Naive thymus-derived CD4-positive, alpha-beta T cell (primary cell): ENCODE measurements around the gene PTPRN2. TPM values are rescaled to one million over a fixed set of nuclear protein-coding genes. Genes with fewer than 3 reads are reported as not detected.
A peak's percentile ranks its signal among the peaks of the same experiment; 100 is the strongest.

Experiments
- ATAC-seq: fragments of 150-1000 bp; cut with Tn5 transposase; 2 replicates; pipeline ENCODE4 v1.10.0; 2021; ENCODE audit warnings: mild to moderate bottlenecking, moderate library complexity
- CTCF ChIA-PET: fragments of 350-600 bp; sonication (Branson Sonifier 250); formaldehyde crosslinking; loops from one replicate; lab custom pipeline; 2021; ENCODE audit warnings: antibody characterized with exemption; lab: Charles Lee
- POLR2A ChIA-PET: fragments of 350-600 bp; sonication (Branson Sonifier 250); formaldehyde crosslinking; loops from one replicate; lab custom pipeline; 2021; ENCODE audit warnings: antibody characterized with exemption, inconsistent platforms; lab: Charles Lee
- DNase-seq, 9 donors: peaks; one replicate each; pipeline versions ENCODE4 v3.0.0 to v3.0.0-alpha.2; 2020 to 2022; ENCODE audit warnings: mixed read lengths in 1 of 9
- H3K27ac ChIP-seq: one replicate; pipeline ENCODE4 v1.7.0; 2013; ENCODE audit warnings: mild to moderate bottlenecking, low read depth, low read length, moderate library complexity
- H3K27me3 ChIP-seq, 2 donors: one replicate each; pipeline ENCODE4 v1.7.0; 2013; ENCODE audit warnings: low read length in 2 of 2, mild to moderate bottlenecking in 2 of 2, moderate library complexity in 2 of 2; ENCODE audit not compliant: control insufficient read depth in 2 of 2, insufficient read depth in 2 of 2
- H3K36me3 ChIP-seq, 3 experiments: 1 replicate in 2 of 3; 2 replicates in 1 of 3; pipeline ENCODE4 v1.7.0; 2013; ENCODE audit warnings: low read length in 3 of 3, mild to moderate bottlenecking in 3 of 3, moderate library complexity in 1 of 3; ENCODE audit not compliant: insufficient read depth in 3 of 3, control insufficient read depth in 2 of 3
- H3K4me1 ChIP-seq, 2 donors: one replicate each; pipeline ENCODE4 v1.7.0; 2013; ENCODE audit warnings: low read length in 2 of 2, mild to moderate bottlenecking in 2 of 2, moderate library complexity in 1 of 2; ENCODE audit not compliant: control insufficient read depth in 2 of 2, insufficient read depth in 2 of 2
- H3K4me3 ChIP-seq: 2 replicates; pipeline ENCODE4 v1.7.0; 2013; ENCODE audit warnings: mild to moderate bottlenecking, low read length
- H3K9me3 ChIP-seq, 3 experiments: 1 replicate in 2 of 3; 2 replicates in 1 of 3; pipeline ENCODE4 v1.7.0; 2013; ENCODE audit warnings: low read length in 3 of 3; ENCODE audit not compliant: control insufficient read depth in 2 of 3
- H3K27ac Mint-ChIP-seq, 9 donors: one replicate each; pipeline ENCODE4 v1.8.0; 2020 to 2022; ENCODE audit warnings: mixed read lengths in 9 of 9, mild to moderate bottlenecking in 8 of 9, moderate library complexity in 5 of 9, inconsistent platforms in 2 of 9
- H3K27me3 Mint-ChIP-seq, 5 donors: one replicate each; pipeline ENCODE4 v1.8.0; 2021 to 2022; ENCODE audit warnings: mixed read lengths in 5 of 5, mild to moderate bottlenecking in 1 of 5
- H3K36me3 Mint-ChIP-seq, 5 donors: one replicate each; pipeline ENCODE4 v1.8.0; 2020 to 2022; ENCODE audit warnings: mixed read lengths in 5 of 5, mild to moderate bottlenecking in 3 of 5, inconsistent platforms in 1 of 5
- H3K4me1 Mint-ChIP-seq, 7 donors: one replicate each; pipeline ENCODE4 v1.8.0; 2020 to 2022; ENCODE audit warnings: mixed read lengths in 7 of 7, mild to moderate bottlenecking in 3 of 7, inconsistent platforms in 1 of 7
- H3K4me3 Mint-ChIP-seq, 10 donors: one replicate each; pipeline ENCODE4 v1.8.0; 2020 to 2022; ENCODE audit warnings: mild to moderate bottlenecking in 10 of 10, mixed read lengths in 10 of 10, moderate library complexity in 6 of 10, inconsistent platforms in 2 of 10
- H3K9me3 Mint-ChIP-seq, 11 donors: one replicate each; pipeline ENCODE4 v1.8.0; 2020 to 2022; ENCODE audit warnings: mixed read lengths in 11 of 11, mild to moderate bottlenecking in 4 of 11, inconsistent platforms in 1 of 11, moderate library complexity in 1 of 11
- intact Hi-C, 2 donors: fragments of 100-400 bp; cut with micrococcal nuclease; formaldehyde crosslinking; loops; one replicate each; pipeline ENCODE4 v1.15.1; 2023
- polyA plus RNA-seq, 2 donors: library from polyadenylated mRNA; unstranded; fragments of 300-500 nt; fragmentation: Illumina TruSeq; gene quantifications; one replicate each; pipeline ENCODE4 v1.2.3, GENCODE V29; 2021
- total RNA-seq, 6 experiments: library from RNA in 5 of 6; stranded (reverse) in 5 of 6; gene quantifications; 1 replicate in 5 of 6; 2 replicates in 1 of 6; pipeline ENCODE4 v1.2.3 and lab custom pipeline; 2021 to 2026

The PTPRN2 gene
- total and polyA plus RNA-seq, 7 experiments from 2014 or later = 0.58 to 2.3 (median 1.4) TPM

GRCh38 chr7:157870644-157871290 is 716.9 kb downstream of the PTPRN2 start:
- H3K27me3 Mint-ChIP-seq = peaks cover 0 to 3% (median 0%) of the 10 kb centered on the region in 5 donors
- H3K36me3 Mint-ChIP-seq = peaks cover 0 to 7% (median 0%) of the 10 kb centered on the region in 5 donors
- no peaks in the 10 kb centered on the region for H3K36me3 ChIP-seq
- POLR2A ChIA-PET = interaction anchor here (0.6 to 3.9 kb wide), 9 partner anchors 15 to 733 kb away, joined by 3 to 25 read pairs (median 3); no protein-coding TSS in a partner anchor
- no peak for DNase-seq
- H3K4me1 Mint-ChIP-seq = peaks cover 14 to 53% (median 44%) of the 10 kb centered on the region in 7 donors
- H3K27ac Mint-ChIP-seq = peak overlapping the region in 3 of 9 donors; percentile 19 to 77 (median 38)
- CTCF ChIA-PET = interaction anchor here (0.7 to 0.9 kb wide), 2 partner anchors 63 to 323 kb away, joined by 3 to 8 read pairs; no protein-coding TSS in a partner anchor
- H3K9me3 ChIP-seq = no peaks in the 10 kb centered on the region
- ATAC-seq = no peak
- intact Hi-C loops = loop anchor here in 1 of 2 donors (1.0 to 10.0 kb wide), 2 partner anchors 43 to 1104 kb away; no protein-coding TSS in a partner anchor
- H3K27me3 ChIP-seq = no peaks in the 10 kb centered on the region
- peaks cover 0 to 34% of the 10 kb centered on the region in 2 donors for H3K4me1 ChIP-seq
- H3K4me3 Mint-ChIP-seq = peak overlapping the region in 2 of 10 donors; percentile 21 to 63
- H3K9me3 Mint-ChIP-seq = peaks cover 0 to 8% (median 1%) of the 10 kb centered on the region in 11 donors
- no peak overlapping the region for H3K4me3 ChIP-seq
- no peak overlapping the region for H3K27ac ChIP-seq

DNA sequence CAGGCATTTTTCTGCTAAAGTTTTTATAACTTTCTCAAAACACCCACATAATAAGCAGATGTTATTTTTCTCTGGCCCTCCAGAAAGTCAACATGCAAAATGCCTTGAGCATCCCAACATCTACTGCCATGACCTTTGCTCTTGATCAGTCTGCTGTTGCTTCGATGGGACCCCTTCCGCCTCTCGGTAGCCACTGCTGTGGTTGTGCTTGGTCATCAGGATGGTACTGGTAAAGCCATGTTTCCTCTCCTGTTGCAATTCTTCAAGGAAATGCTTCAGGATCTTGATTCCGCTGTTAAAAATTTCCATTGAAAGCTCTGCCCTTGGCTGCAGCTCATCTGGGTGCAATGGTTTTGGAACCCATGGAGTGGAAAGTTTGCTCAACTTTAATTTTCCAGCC is 717.8 kb downstream of the PTPRN2 start:
- Histone ChIP-seq H3K4me1 (peaks cover 0 to 33% of the 10 kb centered on the region in 2 donors), H3K36me3 (no peaks in the 10 kb centered on the region), H3K4me3 (no peak overlapping the region), H3K27ac (no peak overlapping the region), H3K27me3 (no peaks in the 10 kb centered on the region), H3K9me3 (no peaks in the 10 kb centered on the region)
- Mint-ChIP-seq H3K36me3 (peaks cover 0 to 7% (median 0%) of the 10 kb centered on the region in 5 donors), H3K27ac (peak overlapping the region in 2 of 9 donors; percentile 19 to 40), H3K4me1 (peaks cover 10 to 46% (median 37%) of the 10 kb centered on the region in 7 donors), H3K4me3 (no peak overlapping the region), H3K9me3 (peaks cover 0 to 8% (median 1%) of the 10 kb centered on the region in 11 donors), H3K27me3 (peaks cover 0 to 3% (median 0%) of the 10 kb centered on the region in 5 donors)
- intact Hi-C loops = loop anchor here in 1 of 2 donors (10.0 kb wide), 1 partner anchor 1105 kb away; no protein-coding TSS in a partner anchor
- DNase-seq (no peak), ATAC-seq (no peak)
- ChIA-PET POLR2A (interaction anchor here (3.9 kb wide), 1 partner anchor 18 kb away, joined by 25 read pairs; no protein-coding TSS in a partner anchor), CTCF (no interaction called here)

GRCh38 chr7:157867685-157868305 is 719.8 kb downstream of the PTPRN2 start:
- H3K36me3 ChIP-seq = no peaks in the 10 kb centered on the region
- H3K27me3 Mint-ChIP-seq = no peaks in the 10 kb centered on the region
- intact Hi-C loops = no loop called here
- H3K4me1 ChIP-seq = peaks cover 0 to 21% of the 10 kb centered on the region in 2 donors
- no peak for ATAC-seq
- no peaks in the 10 kb centered on the region for H3K9me3 ChIP-seq
- CTCF ChIA-PET = no interaction called here
- peaks cover 7 to 30% (median 26%) of the 10 kb centered on the region in 7 donors for H3K4me1 Mint-ChIP-seq
- H3K9me3 Mint-ChIP-seq = peaks cover 0 to 8% (median 1%) of the 10 kb centered on the region in 11 donors
- no peak overlapping the region for H3K27ac ChIP-seq
- DNase-seq = no peak
- POLR2A ChIA-PET = no interaction called here
- H3K36me3 Mint-ChIP-seq = peaks cover 0 to 7% (median 0%) of the 10 kb centered on the region in 5 donors
- H3K27me3 ChIP-seq = no peaks in the 10 kb centered on the region
- no peak overlapping the region for H3K4me3 ChIP-seq
- H3K4me3 Mint-ChIP-seq = no peak overlapping the region
- H3K27ac Mint-ChIP-seq = no peak overlapping the region

GRCh38 chr7:157866336-157866924 is 721.2 kb downstream of the PTPRN2 start:
- H3K4me3 ChIP-seq = no peak overlapping the region
- H3K9me3 Mint-ChIP-seq = peaks cover 0 to 8% (median 1%) of the 10 kb centered on the region in 11 donors
- no peak for ATAC-seq
- H3K27me3 Mint-ChIP-seq = no peaks in the 10 kb centered on the region
- CTCF ChIA-PET = interaction anchor here (0.5 kb wide), 1 partner anchor 389 kb away, joined by 3 read pairs; no protein-coding TSS in a partner anchor
- H3K36me3 Mint-ChIP-seq = peaks cover 0 to 7% (median 0%) of the 10 kb centered on the region in 5 donors
- H3K9me3 ChIP-seq = no peaks in the 10 kb centered on the region
- no peaks in the 10 kb centered on the region for H3K27me3 ChIP-seq
- no peak overlapping the region for H3K27ac ChIP-seq
- no peak overlapping the region for H3K4me3 Mint-ChIP-seq
- H3K36me3 ChIP-seq = no peaks in the 10 kb centered on the region
- intact Hi-C loops = no loop called here
- H3K4me1 ChIP-seq = peaks cover 0 to 8% of the 10 kb centered on the region in 2 donors
- H3K27ac Mint-ChIP-seq = peak overlapping the region in 1 of 9 donors; percentile 20
- POLR2A ChIA-PET = no interaction called here
- DNase-seq = no peak
- peaks cover 0 to 16% (median 13%) of the 10 kb centered on the region in 7 donors for H3K4me1 Mint-ChIP-seq

DNA sequence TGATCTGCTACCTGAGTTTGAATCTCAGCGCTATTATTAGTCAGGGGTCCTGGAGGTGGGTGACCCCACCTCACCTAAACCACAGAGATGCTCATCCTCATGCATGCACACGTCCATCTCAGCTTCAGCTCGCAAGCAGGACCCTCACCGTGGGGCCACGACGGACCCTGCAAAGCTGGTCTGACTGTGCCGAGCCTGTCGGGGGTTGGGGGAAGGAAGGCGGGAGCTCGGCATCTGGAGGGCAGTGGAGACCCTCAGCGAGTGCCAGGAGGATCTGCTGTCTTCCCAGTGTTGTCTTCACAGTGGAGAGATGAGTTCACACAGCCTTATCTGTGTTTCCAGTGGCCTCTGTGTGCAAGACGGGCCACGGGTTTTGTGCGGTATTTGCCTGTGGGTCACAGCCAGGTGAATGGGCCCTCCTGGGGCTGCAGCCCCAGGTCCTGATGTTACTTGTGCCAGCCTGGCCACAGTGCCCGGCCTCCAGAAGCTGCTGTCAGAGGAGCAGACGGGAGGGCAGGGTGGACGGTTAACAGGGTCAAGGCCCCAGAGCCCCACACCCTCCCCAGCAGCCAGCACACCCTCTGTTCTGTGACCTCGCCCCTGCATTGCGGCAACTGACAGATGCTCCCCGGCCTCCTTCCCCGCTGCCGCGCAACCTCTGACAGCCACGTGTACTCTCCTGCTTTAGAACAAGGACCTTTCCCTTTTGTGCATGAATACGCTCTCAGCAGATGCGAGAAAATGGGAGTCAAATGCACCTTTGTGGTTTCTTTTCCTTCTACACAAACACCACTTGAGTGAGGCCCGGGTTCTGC is 722.1 kb downstream of the PTPRN2 start:
- DNase-seq (no peak), ATAC-seq (no peak)
- CTCF ChIA-PET = no interaction called here
- H3K36me3 Mint-ChIP-seq = peaks cover 0 to 6% (median 0%) of the 10 kb centered on the region in 5 donors
- H3K27ac ChIP-seq = no peak overlapping the region
- intact Hi-C loops = no loop called here
- H3K4me1 Mint-ChIP-seq = peaks cover 0 to 9% (median 4%) of the 10 kb centered on the region in 7 donors
- H3K4me3 ChIP-seq = no peak overlapping the region
- no peaks in the 10 kb centered on the region for H3K27me3 ChIP-seq
- H3K4me1 ChIP-seq = no peaks in the 10 kb centered on the region
- H3K9me3 Mint-ChIP-seq = peaks cover 0 to 8% (median 1%) of the 10 kb centered on the region in 11 donors
- no peaks in the 10 kb centered on the region for H3K36me3 ChIP-seq
- POLR2A ChIA-PET = no interaction called here
- H3K9me3 ChIP-seq = no peaks in the 10 kb centered on the region
- peak overlapping the region in 1 of 9 donors; percentile 20 for H3K27ac Mint-ChIP-seq
- no peak overlapping the region for H3K4me3 Mint-ChIP-seq
- no peaks in the 10 kb centered on the region for H3K27me3 Mint-ChIP-seq

DNA sequence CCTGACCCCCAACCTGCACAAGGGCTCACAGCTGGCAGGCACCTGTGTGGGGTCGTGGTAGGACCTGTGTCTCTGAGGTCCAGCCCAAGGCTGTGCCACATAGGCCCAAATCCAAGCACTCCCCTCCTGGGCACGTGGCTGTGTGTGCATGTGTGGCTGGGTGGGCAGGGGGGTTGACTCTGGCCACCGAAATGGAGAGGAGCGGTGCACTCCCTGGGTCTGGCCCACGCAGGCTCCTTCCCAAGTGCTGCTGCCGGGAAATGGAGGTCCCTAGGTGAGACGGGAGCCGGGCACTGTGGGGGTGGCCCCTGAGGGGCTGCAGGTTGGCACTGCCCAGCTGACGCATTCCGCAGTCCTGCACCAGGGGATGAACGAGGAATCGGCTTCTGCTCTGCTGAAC is 722.7 kb downstream of the PTPRN2 start:
- peak overlapping the region in 1 of 9 donors; percentile 8 for H3K27ac Mint-ChIP-seq
- DNase-seq = no peak
- H3K36me3 Mint-ChIP-seq = peaks cover 0 to 1% (median 0%) of the 10 kb centered on the region in 5 donors
- no peak for ATAC-seq
- H3K4me1 Mint-ChIP-seq = peaks cover 0 to 5% (median 0%) of the 10 kb centered on the region in 7 donors
- no peak overlapping the region for H3K27ac ChIP-seq
- no peaks in the 10 kb centered on the region for H3K4me1 ChIP-seq
- POLR2A ChIA-PET = no interaction called here
- intact Hi-C loops = no loop called here
- no peak overlapping the region for H3K4me3 Mint-ChIP-seq
- peaks cover 0 to 4% (median under 1%) of the 10 kb centered on the region in 11 donors for H3K9me3 Mint-ChIP-seq
- H3K9me3 ChIP-seq = no peaks in the 10 kb centered on the region
- no peaks in the 10 kb centered on the region for H3K27me3 ChIP-seq
- no peaks in the 10 kb centered on the region for H3K36me3 ChIP-seq
- H3K4me3 ChIP-seq = no peak overlapping the region
- H3K27me3 Mint-ChIP-seq = no peaks in the 10 kb centered on the region
- CTCF ChIA-PET = no interaction called here
